ENCODE data around the gene AGBL4.

Gene AGBL4

GRCh38 chr1:48726557-48727215 lies 1297.1 kb downstream of the AGBL4 start:
- FAIRE-seq (no peak), DNase-seq (ENCODE audit: insufficient read length, low spot score) (no peak)
- no peak for TF ChIP-seq CTCF (IDR thresholded peaks at IDR 0.05; ENCODE audit: insufficient read depth, missing control alignments)

DNA sequence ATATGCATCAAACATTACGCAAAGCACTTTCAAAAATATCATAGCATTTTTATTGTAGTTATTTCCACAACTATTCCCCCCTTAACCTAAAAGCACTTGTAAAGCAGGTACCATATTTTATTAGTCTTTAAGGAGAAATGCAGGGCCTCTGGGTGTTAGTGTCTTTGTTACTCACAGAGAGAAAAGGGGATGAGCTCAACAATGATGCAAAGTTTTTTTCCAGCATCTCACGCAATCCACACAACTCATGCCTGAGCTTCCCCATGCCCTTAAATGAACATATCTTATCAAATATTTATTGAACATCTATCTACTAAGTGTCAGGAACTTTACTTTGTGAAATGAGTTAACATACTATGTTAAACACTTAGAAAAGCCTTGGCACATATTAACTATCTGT lies 1297.6 kb downstream of the AGBL4 start:
- TF ChIP-seq CTCF (IDR thresholded peaks at IDR 0.05; ENCODE audit: insufficient read depth, missing control alignments) = no peak
- DNase-seq (ENCODE audit: insufficient read length, low spot score) = no peak
- FAIRE-seq = no peak

DNA sequence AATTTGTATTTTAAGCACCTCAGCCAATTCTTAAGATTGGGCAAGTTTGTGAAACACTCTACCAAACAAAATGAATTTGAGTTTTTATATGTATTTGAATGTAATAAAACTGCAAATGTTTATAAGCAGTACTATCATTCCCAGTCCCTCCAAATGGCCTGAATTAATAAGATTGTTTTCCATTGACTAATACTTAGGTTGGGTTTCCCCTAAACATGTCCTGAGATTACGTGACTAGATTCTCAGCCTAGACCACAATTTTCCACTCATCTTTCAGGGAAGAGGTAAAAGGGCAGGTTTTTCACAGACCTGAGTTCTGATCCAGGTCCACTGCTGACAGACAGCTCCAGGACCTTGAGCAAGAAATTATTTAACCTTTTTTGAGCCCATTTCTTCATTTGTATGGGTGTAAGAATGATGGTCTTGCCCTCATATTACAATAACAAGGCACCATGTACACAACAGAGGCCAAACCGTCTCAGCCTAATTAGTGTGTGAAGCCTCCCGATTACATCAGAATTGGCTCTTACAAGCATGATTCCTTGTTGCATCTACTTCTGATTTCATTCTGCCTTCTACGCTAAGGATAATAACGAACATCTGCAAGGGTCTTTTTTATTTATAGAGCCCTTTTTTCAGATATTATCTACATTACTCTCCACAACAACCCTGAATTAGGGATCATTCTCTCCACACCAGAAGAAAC lies 1298.3 kb downstream of the AGBL4 start:
- FAIRE-seq (no peak), DNase-seq (ENCODE audit: insufficient read length, low spot score) (no peak)
- no peak for TF ChIP-seq CTCF (IDR thresholded peaks at IDR 0.05; ENCODE audit: insufficient read depth, missing control alignments)

DNA sequence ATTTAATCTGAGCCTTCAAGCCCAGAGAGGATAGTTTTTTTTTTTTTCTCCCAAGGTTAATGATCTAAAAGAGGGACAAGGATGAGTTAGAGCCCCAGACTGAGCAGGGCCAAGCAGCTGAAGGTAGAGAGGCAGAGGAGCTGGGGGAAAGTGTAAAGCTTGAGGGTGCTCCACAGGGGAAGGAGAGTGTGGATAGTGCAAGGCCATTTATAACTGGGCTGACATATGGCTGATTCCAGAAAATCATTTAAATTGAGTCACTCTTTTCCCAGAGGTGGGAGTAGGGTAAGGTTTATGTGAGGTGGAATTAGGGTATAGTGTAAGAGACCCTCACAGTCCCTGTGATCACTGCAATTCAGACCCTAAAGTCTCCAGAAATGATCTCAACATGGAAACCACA lies 1302.8 kb downstream of the AGBL4 start:
- TF ChIP-seq CTCF (IDR thresholded peaks at IDR 0.05; ENCODE audit: insufficient read depth, missing control alignments) = no peak
- no peak for FAIRE-seq

DNA sequence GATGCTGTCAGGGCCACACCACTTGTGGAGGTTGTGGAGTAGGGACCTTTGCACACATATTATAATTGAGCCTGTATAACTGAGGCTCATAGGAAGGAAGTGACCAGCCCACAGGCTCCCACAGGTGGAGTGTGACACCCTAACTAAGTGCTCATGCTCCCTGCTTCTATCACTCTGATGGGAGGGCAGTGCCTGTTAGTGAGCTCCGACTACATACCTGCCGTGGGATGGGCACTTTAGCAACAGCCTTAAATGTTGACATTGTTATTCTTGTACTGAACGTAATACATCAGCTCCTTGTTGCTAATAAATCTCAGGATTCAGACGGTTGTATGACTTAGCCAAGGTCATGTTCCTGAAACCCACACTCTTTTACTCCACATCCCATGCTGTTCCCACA lies 1305.0 kb downstream of the AGBL4 start:
- no peak for FAIRE-seq
- no peak for TF ChIP-seq CTCF (IDR thresholded peaks at IDR 0.05; ENCODE audit: insufficient read depth, missing control alignments)
- no peak for DNase-seq (ENCODE audit: insufficient read length, low spot score)

More for the DNA sequence above, 1302.8 kb downstream of the AGBL4 start:
- no peak for DNase-seq (ENCODE audit: insufficient read length, low spot score)

DNA sequence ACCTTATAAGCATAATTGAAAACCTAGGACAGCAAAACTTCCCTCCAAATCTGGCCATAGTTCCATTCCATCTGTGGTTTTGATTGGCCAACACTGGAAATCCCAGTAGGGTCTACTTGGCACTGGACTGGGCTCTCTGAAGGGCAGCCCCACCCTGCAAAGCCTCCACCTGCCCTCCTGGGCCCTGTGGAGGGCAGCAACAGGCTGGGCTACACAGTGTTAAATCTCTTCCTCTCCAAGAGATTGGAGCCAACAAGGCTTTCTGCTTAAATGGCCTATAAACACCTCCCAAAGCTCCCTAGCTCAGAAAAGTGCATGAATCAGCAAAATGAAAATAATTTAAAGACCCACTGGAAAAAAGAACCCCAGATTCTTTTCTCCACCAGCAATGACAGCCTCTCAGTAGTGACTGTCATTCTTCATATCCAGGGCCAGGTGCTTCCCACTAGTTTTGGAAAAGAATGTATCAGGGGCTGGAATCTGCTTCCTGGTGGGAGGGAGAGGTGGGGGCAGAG lies 1305.6 kb downstream of the AGBL4 start:
- no peak for FAIRE-seq
- DNase-seq (ENCODE audit: insufficient read length, low spot score) = no peak
- TF ChIP-seq CTCF (IDR thresholded peaks at IDR 0.05; ENCODE audit: insufficient read depth, missing control alignments) = peak; percentile 3

- DNase-seq (ENCODE audit: insufficient read length, low spot score) = no peak
- FAIRE-seq = no peak
- no peak for TF ChIP-seq CTCF (IDR thresholded peaks at IDR 0.05; ENCODE audit: insufficient read depth, missing control alignments)
Measured at GRCh38 chr1:48717082-48717481, 1306.7 kb downstream of the AGBL4 start.

Measured in D721Med (cell line).